Panc1 (cell line): ENCODE results near the gene MICAL2. TPM values are rescaled to one million over a fixed set of nuclear protein-coding genes. Genes with fewer than 3 reads are reported as not detected.

ENCODE experiments used
- ATAC-seq: fragments of 200-7000 bp; cut with Tn5 transposase; 2 replicates; pipeline ENCODE4 v1.9.1; 2020; ENCODE audit warnings: mild to moderate bottlenecking, moderate library complexity
- BruUV-seq: library from RNA; stranded (reverse); fragments of 400-500 nt; replicated peaks from 2 replicates; lab custom pipeline; 2021; lab: Mats Ljungman, UMichigan
- CTCF ChIA-PET: fragments of 300-600 bp; sonication (Branson Sonifier 250); formaldehyde crosslinking; loops from one replicate; lab custom pipeline; 2022; ENCODE audit warnings: antibody characterized with exemption; lab: Charles Lee
- POLR2A ChIA-PET: fragments of 300-600 bp; sonication (Branson Sonifier 250); formaldehyde crosslinking; loops from one replicate; lab custom pipeline; 2022; ENCODE audit warnings: antibody characterized with exemption; lab: Charles Lee
- DNase-seq: peaks from one replicate; pipeline ENCODE4 v3.0.0-alpha.2; 2010; ENCODE audit warnings: low read depth, low spot score
- H3K27ac ChIP-seq: 2 replicates; pipeline ENCODE4 v1.5.1; 2011; ENCODE audit warnings: mild to moderate bottlenecking, low read length, inconsistent platforms
- H3K27me3 ChIP-seq: fragments of 200-500 bp; sonication (Bioruptor generic); 2 replicates; pipeline ENCODE4 v1.6.0; 2014; ENCODE audit warnings: low read length, inconsistent platforms; ENCODE audit not compliant: control insufficient read depth, insufficient read depth
- H3K36me3 ChIP-seq: fragments of 200-500 bp; sonication (Bioruptor generic); 2 replicates; pipeline ENCODE4 v1.5.1; 2014; ENCODE audit warnings: inconsistent platforms, mild to moderate bottlenecking, low read length, moderate library complexity; ENCODE audit not compliant: control insufficient read depth, insufficient read depth
- H3K4me1 ChIP-seq: 2 replicates; pipeline ENCODE4 v1.5.1; 2011; ENCODE audit warnings: inconsistent platforms, mild to moderate bottlenecking, low read length, moderate library complexity; ENCODE audit not compliant: control insufficient read depth, insufficient read depth
- H3K4me3 ChIP-seq, 2 experiments: 2 replicates each; pipeline ENCODE4 v1.5.1; 2011 to 2012; ENCODE audit warnings: low read depth in 2 of 2, low read length in 2 of 2, mild to moderate bottlenecking in 2 of 2, inconsistent platforms in 1 of 2, moderate library complexity in 1 of 2
- H3K9me3 ChIP-seq: fragments of 200-500 bp; sonication (Bioruptor generic); 2 replicates; pipeline ENCODE4 v1.5.1; 2014; ENCODE audit warnings: low read depth, mild to moderate bottlenecking, inconsistent platforms, low read length, moderate library complexity; ENCODE audit not compliant: control insufficient read depth, insufficient read depth
- POLR2AphosphoS5 ChIP-seq: IDR thresholded peaks from 2 replicates; pipeline ENCODE4 v1.6.1; 2012; ENCODE audit warnings: mild to moderate bottlenecking, low read depth, low read length, moderate library complexity
- REST ChIP-seq, 2 experiments: IDR thresholded peaks; 2 replicates each; pipeline ENCODE4 v1.6.1; 2011 to 2012; ENCODE audit warnings: low read depth in 2 of 2, control low read depth in 1 of 2, low read length in 1 of 2, mild to moderate bottlenecking in 1 of 2, moderate library complexity in 1 of 2; ENCODE audit not compliant: insufficient read depth in 1 of 2
- SIN3A ChIP-seq: IDR thresholded peaks from 2 replicates; pipeline ENCODE4 v1.6.1; 2012; ENCODE audit warnings: low read depth, mild to moderate bottlenecking, low read length, moderate library complexity, borderline replicate concordance; ENCODE audit not compliant: insufficient read depth
- TCF7L2 ChIP-seq: IDR thresholded peaks from 2 replicates; pipeline ENCODE4 v1.6.1; 2011; ENCODE audit warnings: mild to moderate bottlenecking, low read depth, low read length, inconsistent platforms
- in situ Hi-C: cut with HindIII; loops from 2 replicates; pipeline ENCODE4 v1.10.0; 2016; ENCODE audit warnings: low sequenced_read_pairs, low pct_unique_long_range_greater_than_20kb
- intact Hi-C: fragments of 100-400 bp; cut with micrococcal nuclease; formaldehyde crosslinking; loops from one replicate; pipeline ENCODE4 v1.10.0; 2022; ENCODE audit not compliant: unreplicated experiment
- total RNA-seq: library from RNA; stranded (reverse); gene quantifications from one replicate; pipeline ENCODE4 v1.2.1, GENCODE V29; 2021; ENCODE audit not compliant: unreplicated experiment
- TF ChIP-seq, protein P1 (sequence below): fragments of 450-650 bp; IDR thresholded peaks from 2 replicates; pipeline ENCODE4 v1.5.1; 2017; ENCODE audit warnings: mild to moderate bottlenecking

Gene MICAL2
- total RNA-seq, 1 experiment from 2014 or later: 199 TPM

- in situ Hi-C loops: no loop called here
These were observed 4.0 kb downstream of the MICAL2 start for GRCh38 chr11:12114193-12115033.

DNA sequence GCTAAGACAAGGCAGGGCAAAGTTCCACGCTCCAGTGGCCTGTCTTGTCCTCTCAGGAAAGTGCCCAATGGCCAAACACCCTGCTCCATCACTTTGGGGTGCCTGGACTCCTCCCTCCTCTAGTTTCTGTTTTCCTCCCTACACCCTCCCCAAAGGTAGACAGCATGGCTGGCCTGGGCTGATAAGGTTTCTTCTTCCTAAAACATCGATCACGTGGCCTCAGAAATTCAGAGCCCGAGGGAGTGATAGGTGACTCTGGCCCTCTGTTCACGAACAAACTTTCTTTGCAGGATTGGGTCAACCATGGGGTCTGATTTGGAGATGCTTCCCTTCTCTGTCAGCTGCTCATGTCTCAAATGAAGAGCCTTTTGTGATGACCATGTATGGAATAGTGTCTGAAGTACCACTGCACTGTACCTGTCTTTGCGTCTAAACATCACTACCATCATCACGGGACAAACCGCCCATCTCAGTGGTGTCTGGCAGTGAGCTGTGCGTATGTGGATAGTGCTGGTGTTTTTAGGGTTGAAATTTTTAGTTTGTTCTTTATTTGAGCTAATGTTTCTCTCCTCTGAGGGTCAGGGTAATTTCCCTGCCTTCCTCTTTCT, 6.1 kb downstream of the MICAL2 start:
- ATAC-seq (no peak), DNase-seq (no peak)
- H3K4me1 ChIP-seq: peaks cover 49% of the 10 kb centered on the region
- in situ Hi-C loops: no loop called here
- H3K4me3 ChIP-seq: no peak overlapping the region
- TF ChIP-seq, protein P1, sequence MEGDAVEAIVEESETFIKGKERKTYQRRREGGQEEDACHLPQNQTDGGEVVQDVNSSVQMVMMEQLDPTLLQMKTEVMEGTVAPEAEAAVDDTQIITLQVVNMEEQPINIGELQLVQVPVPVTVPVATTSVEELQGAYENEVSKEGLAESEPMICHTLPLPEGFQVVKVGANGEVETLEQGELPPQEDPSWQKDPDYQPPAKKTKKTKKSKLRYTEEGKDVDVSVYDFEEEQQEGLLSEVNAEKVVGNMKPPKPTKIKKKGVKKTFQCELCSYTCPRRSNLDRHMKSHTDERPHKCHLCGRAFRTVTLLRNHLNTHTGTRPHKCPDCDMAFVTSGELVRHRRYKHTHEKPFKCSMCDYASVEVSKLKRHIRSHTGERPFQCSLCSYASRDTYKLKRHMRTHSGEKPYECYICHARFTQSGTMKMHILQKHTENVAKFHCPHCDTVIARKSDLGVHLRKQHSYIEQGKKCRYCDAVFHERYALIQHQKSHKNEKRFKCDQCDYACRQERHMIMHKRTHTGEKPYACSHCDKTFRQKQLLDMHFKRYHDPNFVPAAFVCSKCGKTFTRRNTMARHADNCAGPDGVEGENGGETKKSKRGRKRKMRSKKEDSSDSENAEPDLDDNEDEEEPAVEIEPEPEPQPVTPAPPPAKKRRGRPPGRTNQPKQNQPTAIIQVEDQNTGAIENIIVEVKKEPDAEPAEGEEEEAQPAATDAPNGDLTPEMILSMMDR: no peak
- TF ChIP-seq TCF7L2 (no peak), POLR2AphosphoS5 (no peak), SIN3A (no peak)
- intact Hi-C loops: no loop called here
- BruUV-seq: no TSS peak
- ChIA-PET POLR2A (interaction anchor here (0.5 to 0.6 kb wide), 2 partner anchors 275 to 590 kb away, joined by 3 to 6 read pairs; partner anchors contain the start of gene USP47), CTCF (no interaction called here)
- peak overlapping the region; percentile 41; the same call in 1 of the 2 replicates for H3K27ac ChIP-seq
- 0 out of 2 replicates have a peak, but pooled peaks cover 2% of the 10 kb centered on the region for H3K36me3 ChIP-seq
- no peaks in the 10 kb centered on the region for H3K9me3 ChIP-seq
- H3K27me3 ChIP-seq: no peaks in the 10 kb centered on the region

More at GRCh38 chr11:12114193-12115033, 4.0 kb downstream of the MICAL2 start:
- no peak for ATAC-seq
- BruUV-seq: TSS peak; percentile 50
- H3K27me3 ChIP-seq: no peaks in the 10 kb centered on the region
- TF ChIP-seq TCF7L2 (no peak), POLR2AphosphoS5 (no peak), SIN3A (no peak), REST (IDR thresholded peaks at IDR 0.05; ENCODE audit: insufficient read depth in 1 of 2, low read depth in 2 of 2, low read length in 1 of 2) (no peak)
- TF ChIP-seq, protein P1: no peak
- H3K27ac ChIP-seq: peak overlapping the region; percentile 32; the same call in 1 of the 2 replicates
- peaks cover 41% of the 10 kb centered on the region for H3K4me1 ChIP-seq
- ChIA-PET CTCF (no interaction called here), POLR2A (no interaction called here)
- intact Hi-C loops: loop anchor here (5.0 kb wide), 1 partner anchor 67 kb away; no protein-coding TSS in a partner anchor
- no peak for DNase-seq
- H3K4me3 ChIP-seq: no peak overlapping the region
- H3K9me3 ChIP-seq: no peaks in the 10 kb centered on the region
- H3K36me3 ChIP-seq: 0 out of 2 replicates have a peak, but pooled peaks cover 2% of the 10 kb centered on the region
